HL-60 (cell line): ENCODE data around the gene GALNT9.

Experiments
- CTCF ChIP-seq: IDR thresholded peaks from one replicate; pipeline ENCODE4 v1.5.1; 2011; ENCODE audit warnings: low read length, control low read depth, inconsistent platforms; ENCODE audit not compliant: insufficient read depth
- REST ChIP-seq: IDR thresholded peaks from 2 replicates; pipeline ENCODE4 v1.6.1; 2012; ENCODE audit warnings: low read depth; ENCODE audit not compliant: insufficient replicate concordance

GRCh38 chr12:132173135-132174014, 156.0 kb downstream of the GALNT9 start:
- no peak for TF ChIP-seq CTCF
- TF ChIP-seq REST = no peak
